ENCODE measurements around the gene PIP4K2A.
A peak's percentile ranks its signal among the peaks of the same experiment; 100 is the strongest.
"Not testable (repeated sequence)": the region's sequence is repeated elsewhere in the genome, so short reads cannot be mapped to it uniquely, and the experiment has no call there.

PIP4K2A gene

GRCh38 chr10:22534849-22535604, 179.4 kb downstream of the PIP4K2A start:
- H3K9me3 ChIP-seq (ENCODE audit: insufficient read depth, low read depth, low read length), result peaks cover 7% of the 10 kb centered on the region
- no peak overlapping the region for H3K9ac ChIP-seq (ENCODE audit: low read depth, low read length)
- no peak overlapping the region for H3K27ac ChIP-seq (ENCODE audit: low read depth, low read length)
- no peaks in the 10 kb centered on the region for H3K27me3 ChIP-seq (ENCODE audit: insufficient read depth, low read length)
- H3K36me3 ChIP-seq (ENCODE audit: insufficient read depth, low read length), result peaks cover 28% of the 10 kb centered on the region
- H3K4me1 ChIP-seq (ENCODE audit: insufficient read depth, low read length), result no peaks in the 10 kb centered on the region
- H3K4me3 ChIP-seq (ENCODE audit: low read length), result no peak overlapping the region
- 93% methylated on average over 8 of the region's 9 CpGs for WGBS

- 100% methylated on average over 2 of the region's 2 CpGs for WGBS
Observed at GRCh38 chr10:22531441-22531840, 182.9 kb downstream of the PIP4K2A start.

GRCh38 chr10:22531008-22531407, 183.4 kb downstream of the PIP4K2A start:
- 96% methylated on average over 3 of the region's 3 CpGs for WGBS
- Histone ChIP-seq H3K27ac (ENCODE audit: low read depth, low read length) (no peak overlapping the region), H3K4me3 (ENCODE audit: low read length) (no peak overlapping the region), H3K27me3 (ENCODE audit: insufficient read depth, low read length) (no peaks in the 10 kb centered on the region), H3K4me1 (ENCODE audit: insufficient read depth, low read length) (no peaks in the 10 kb centered on the region), H3K9ac (ENCODE audit: low read depth, low read length) (no peak overlapping the region), H3K9me3 (ENCODE audit: insufficient read depth, low read depth, low read length) (peaks cover 19% of the 10 kb centered on the region), H3K36me3 (ENCODE audit: insufficient read depth, low read length) (no peaks in the 10 kb centered on the region)

More at GRCh38 chr10:22531441-22531840, 182.9 kb downstream of the PIP4K2A start:
- no peaks in the 10 kb centered on the region for H3K27me3 ChIP-seq (ENCODE audit: insufficient read depth, low read length)
- no peak overlapping the region for H3K27ac ChIP-seq (ENCODE audit: low read depth, low read length)
- no peak overlapping the region for H3K9ac ChIP-seq (ENCODE audit: low read depth, low read length)
- no peak overlapping the region for H3K4me3 ChIP-seq (ENCODE audit: low read length)
- H3K36me3 ChIP-seq (ENCODE audit: insufficient read depth, low read length), result no peaks in the 10 kb centered on the region
- no peaks in the 10 kb centered on the region for H3K4me1 ChIP-seq (ENCODE audit: insufficient read depth, low read length)
- peaks cover 19% of the 10 kb centered on the region for H3K9me3 ChIP-seq (ENCODE audit: insufficient read depth, low read depth, low read length)

GRCh38 chr10:22527520-22527919, 186.9 kb downstream of the PIP4K2A start:
- Histone ChIP-seq H3K9me3 (ENCODE audit: insufficient read depth, low read depth, low read length) (peaks cover 19% of the 10 kb centered on the region), H3K27ac (ENCODE audit: low read depth, low read length) (no peak overlapping the region), H3K36me3 (ENCODE audit: insufficient read depth, low read length) (no peaks in the 10 kb centered on the region), H3K4me3 (ENCODE audit: low read length) (no peak overlapping the region), H3K27me3 (ENCODE audit: insufficient read depth, low read length) (no peaks in the 10 kb centered on the region), H3K4me1 (ENCODE audit: insufficient read depth, low read length) (no peaks in the 10 kb centered on the region), H3K9ac (ENCODE audit: low read depth, low read length) (no peak overlapping the region)
- 91% methylated on average over 2 of the region's 2 CpGs for WGBS

- H3K4me1 ChIP-seq (ENCODE audit: insufficient read depth, low read length); H3K9ac ChIP-seq (ENCODE audit: low read depth, low read length); H3K27ac ChIP-seq (ENCODE audit: low read depth, low read length); H3K36me3 ChIP-seq (ENCODE audit: insufficient read depth, low read length); H3K4me3 ChIP-seq (ENCODE audit: low read length); H3K27me3 ChIP-seq (ENCODE audit: insufficient read depth, low read length): not testable (repeated sequence)
- peaks cover 15% of the 10 kb centered on the region; the same call in 1 of the 2 replicates for H3K9me3 ChIP-seq (ENCODE audit: insufficient read depth, low read depth, low read length)
Observed at GRCh38 chr10:22524333-22524732, 190.0 kb downstream of the PIP4K2A start.

- H3K27ac ChIP-seq (ENCODE audit: low read depth, low read length); H3K9ac ChIP-seq (ENCODE audit: low read depth, low read length); H3K4me3 ChIP-seq (ENCODE audit: low read length); H3K4me1 ChIP-seq (ENCODE audit: insufficient read depth, low read length); H3K36me3 ChIP-seq (ENCODE audit: insufficient read depth, low read length); H3K27me3 ChIP-seq (ENCODE audit: insufficient read depth, low read length); H3K9me3 ChIP-seq (ENCODE audit: insufficient read depth, low read depth, low read length): not testable (repeated sequence)
Observed at GRCh38 chr10:22520645-22521044, 193.7 kb downstream of the PIP4K2A start.

- Histone ChIP-seq H3K4me3 (ENCODE audit: low read length) (no peak overlapping the region), H3K36me3 (ENCODE audit: insufficient read depth, low read length) (no peaks in the 10 kb centered on the region), H3K9me3 (ENCODE audit: insufficient read depth, low read depth, low read length) (0 out of 2 replicates have a peak, but pooled peaks cover 3% of the 10 kb centered on the region), H3K27me3 (ENCODE audit: insufficient read depth, low read length) (peaks cover 17% of the 10 kb centered on the region), H3K9ac (ENCODE audit: low read depth, low read length) (no peak overlapping the region), H3K27ac (ENCODE audit: low read depth, low read length) (no peak overlapping the region), H3K4me1 (ENCODE audit: insufficient read depth, low read length) (peaks cover 3% of the 10 kb centered on the region; the same call in 1 of the 2 replicates)
- 96% methylated on average over 3 of the region's 3 CpGs for WGBS
Observed at GRCh38 chr10:22518167-22518724, 196.1 kb downstream of the PIP4K2A start.

GRCh38 chr10:22515009-22515408, 199.4 kb downstream of the PIP4K2A start:
- Histone ChIP-seq H3K9ac (ENCODE audit: low read depth, low read length) (no peak overlapping the region), H3K4me1 (ENCODE audit: insufficient read depth, low read length) (peaks cover 3% of the 10 kb centered on the region; the same call in 1 of the 2 replicates), H3K36me3 (ENCODE audit: insufficient read depth, low read length) (no peaks in the 10 kb centered on the region), H3K27me3 (ENCODE audit: insufficient read depth, low read length) (peaks cover 19% of the 10 kb centered on the region), H3K4me3 (ENCODE audit: low read length) (no peak overlapping the region), H3K27ac (ENCODE audit: low read depth, low read length) (no peak overlapping the region), H3K9me3 (ENCODE audit: insufficient read depth, low read depth, low read length) (no peaks in the 10 kb centered on the region)
- WGBS, result 92% methylated on average over 3 of the region's 3 CpGs

GRCh38 chr10:22514414-22514758, 200.0 kb downstream of the PIP4K2A start:
- H3K27ac ChIP-seq (ENCODE audit: low read depth, low read length); H3K9me3 ChIP-seq (ENCODE audit: insufficient read depth, low read depth, low read length); H3K36me3 ChIP-seq (ENCODE audit: insufficient read depth, low read length); H3K4me1 ChIP-seq (ENCODE audit: insufficient read depth, low read length): not testable (repeated sequence)
- H3K4me3 ChIP-seq (ENCODE audit: low read length), result peak overlapping the region; percentile 48
- peaks cover 19% of the 10 kb centered on the region for H3K27me3 ChIP-seq (ENCODE audit: insufficient read depth, low read length)
- WGBS, result 91% methylated on average over 3 of the region's 3 CpGs
- peak overlapping the region; percentile 51; the same call in 1 of the 2 replicates for H3K9ac ChIP-seq (ENCODE audit: low read depth, low read length)

GRCh38 chr10:22513483-22514413, 200.6 kb downstream of the PIP4K2A start:
- not testable (repeated sequence) for H3K36me3 ChIP-seq (ENCODE audit: insufficient read depth, low read length); H3K4me1 ChIP-seq (ENCODE audit: insufficient read depth, low read length); H3K27ac ChIP-seq (ENCODE audit: low read depth, low read length); H3K9me3 ChIP-seq (ENCODE audit: insufficient read depth, low read depth, low read length)
- 23% methylated on average over 19 of the region's 19 CpGs for WGBS
- peak overlapping the region; percentile 51 for H3K9ac ChIP-seq (ENCODE audit: low read depth, low read length)
- peaks cover 19% of the 10 kb centered on the region for H3K27me3 ChIP-seq (ENCODE audit: insufficient read depth, low read length)
- peak overlapping the region; percentile 48 for H3K4me3 ChIP-seq (ENCODE audit: low read length)

- WGBS, result 94% methylated on average over 5 of the region's 5 CpGs
- peaks cover 19% of the 10 kb centered on the region for H3K27me3 ChIP-seq (ENCODE audit: insufficient read depth, low read length)
- not testable (repeated sequence) for H3K4me1 ChIP-seq (ENCODE audit: insufficient read depth, low read length); H3K36me3 ChIP-seq (ENCODE audit: insufficient read depth, low read length); H3K9ac ChIP-seq (ENCODE audit: low read depth, low read length); H3K4me3 ChIP-seq (ENCODE audit: low read length); H3K9me3 ChIP-seq (ENCODE audit: insufficient read depth, low read depth, low read length); H3K27ac ChIP-seq (ENCODE audit: low read depth, low read length)
Observed at GRCh38 chr10:22512015-22512414, 202.4 kb downstream of the PIP4K2A start.
